Myocyte (in vitro differentiated cells): ENCODE results near the gene CAPRIN2. TPM values are rescaled to one million over a fixed set of nuclear protein-coding genes. Genes with fewer than 3 reads are reported as not detected.

Source experiments
- DNase-seq: peaks from one replicate; pipeline ENCODE4 v3.0.0-alpha.2; 2012; ENCODE audit warnings: low read depth
- polyA plus RNA-seq: library from polyadenylated mRNA; unstranded; fragments of >200 nt; gene quantifications from one replicate; pipeline ENCODE4 v1.2.1, GENCODE V29; 2012; ENCODE audit warnings: missing spikeins
- total RNA-seq: library from RNA; depleted of rRNA; stranded (reverse); fragments of >200 nt; gene quantifications from 2 replicates; pipeline ENCODE4 v1.2.3, GENCODE V29; 2014

The CAPRIN2 gene
- 25.5 and 30.0 TPM in 2 replicates for total RNA-seq
- polyA plus RNA-seq, result 15.1 TPM

GRCh38 chr12:30754750-30755394, at the start of gene CAPRIN2:
Gene CAPRIN2, minus strand, starts transcription at chr12:30754951. Its CDS starts 1,431 bp downstream, at chr12:30753520.
- peak; percentile 96 for DNase-seq

- no peak for DNase-seq
These were observed 42.9 kb upstream of the CAPRIN2 start for GRCh38 chr12:30797689-30798088.

GRCh38 chr12:30796891-30797371, 42.2 kb upstream of the CAPRIN2 start:
- DNase-seq, result no peak

- DNase-seq, result peak; percentile 79
These were observed 41.6 kb upstream of the CAPRIN2 start for GRCh38 chr12:30796313-30796780.

- DNase-seq, result peak; percentile 69
These were observed 40.9 kb upstream of the CAPRIN2 start for GRCh38 chr12:30795410-30796312.

GRCh38 chr12:30794591-30795409, 40.0 kb upstream of the CAPRIN2 start:
- no peak for DNase-seq

GRCh38 chr12:30794020-30794419, 39.3 kb upstream of the CAPRIN2 start:
- no peak for DNase-seq

GRCh38 chr12:30792648-30793499, 38.1 kb upstream of the CAPRIN2 start:
- peak; percentile 6 for DNase-seq

GRCh38 chr12:30792085-30792484, 37.3 kb upstream of the CAPRIN2 start:
- DNase-seq, result no peak

- DNase-seq, result no peak
These were observed 34.0 kb upstream of the CAPRIN2 start for GRCh38 chr12:30788754-30789153.

GRCh38 chr12:30785630-30786029, 30.9 kb upstream of the CAPRIN2 start:
- DNase-seq, result no peak

- DNase-seq, result no peak
These were observed 29.8 kb upstream of the CAPRIN2 start for GRCh38 chr12:30784508-30784907.

- no peak for DNase-seq
These were observed 29.2 kb upstream of the CAPRIN2 start for GRCh38 chr12:30783946-30784345.

- DNase-seq, result peak; percentile 92
These were observed 27.8 kb upstream of the CAPRIN2 start for GRCh38 chr12:30782316-30783173.

- DNase-seq, result no peak
These were observed 24.8 kb upstream of the CAPRIN2 start for GRCh38 chr12:30779578-30779977.

GRCh38 chr12:30779178-30779577, 24.4 kb upstream of the CAPRIN2 start:
- DNase-seq, result no peak

GRCh38 chr12:30774599-30774998, 19.8 kb upstream of the CAPRIN2 start:
- no peak for DNase-seq

- no peak for DNase-seq
These were observed 15.1 kb upstream of the CAPRIN2 start for GRCh38 chr12:30769802-30770201.

- DNase-seq, result no peak
These were observed 9.5 kb upstream of the CAPRIN2 start for GRCh38 chr12:30764251-30764650.
